GM18519 (cell line): ENCODE results near the gene OXCT2.

ENCODE experiments used
- ATAC-seq: cut with Tn5 transposase; IDR thresholded peaks from one replicate; pipeline ENCODE4 v1.9.1; 2021; ENCODE audit warnings: mild to moderate bottlenecking, moderate library complexity; ENCODE audit not compliant: unreplicated experiment, low FRiP score

Gene OXCT2

DNA sequence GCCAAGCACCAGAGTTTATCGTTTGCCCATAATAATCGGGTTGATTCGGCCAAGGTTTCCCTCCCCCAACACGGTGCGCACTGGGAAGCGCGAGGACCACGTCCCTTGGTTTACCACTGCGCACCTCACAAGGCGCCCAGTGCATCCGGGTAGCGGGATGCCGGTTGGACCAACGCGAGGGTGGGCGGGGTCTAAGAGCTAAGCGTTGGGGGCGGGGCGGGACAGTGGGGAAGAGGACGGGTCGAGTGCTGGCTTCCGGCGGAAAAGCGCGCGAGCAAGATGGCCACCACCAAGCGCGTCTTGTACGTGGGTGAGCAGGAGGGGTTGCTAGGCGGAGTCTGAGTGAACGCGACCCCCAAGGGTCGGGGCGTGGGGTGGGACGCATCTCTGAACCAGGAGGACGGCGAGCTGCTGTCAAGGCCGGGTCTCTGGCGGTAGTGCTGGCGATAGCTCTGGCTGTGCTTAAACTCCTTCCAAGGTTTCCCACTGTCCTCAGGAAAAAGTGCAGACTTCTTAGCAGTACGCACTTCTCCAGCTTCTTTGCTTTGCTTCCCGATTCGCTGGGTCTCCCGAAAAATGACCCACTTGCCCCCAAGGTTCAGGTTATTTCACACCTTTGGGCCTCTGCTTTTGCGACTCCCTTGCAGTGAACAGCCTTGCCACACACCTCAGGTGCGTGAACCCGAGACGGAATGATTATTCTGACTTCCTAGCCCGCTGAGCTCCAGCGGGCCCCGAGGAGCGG, 32.4 kb downstream of the OXCT2 start, which contains the start of gene PPIE:
Gene PPIE (plus strand): TSS at position 261 of the 745 bp plus-strand sequence. CDS start 19 bp downstream, at position 280.
- ATAC-seq: no peak

DNA sequence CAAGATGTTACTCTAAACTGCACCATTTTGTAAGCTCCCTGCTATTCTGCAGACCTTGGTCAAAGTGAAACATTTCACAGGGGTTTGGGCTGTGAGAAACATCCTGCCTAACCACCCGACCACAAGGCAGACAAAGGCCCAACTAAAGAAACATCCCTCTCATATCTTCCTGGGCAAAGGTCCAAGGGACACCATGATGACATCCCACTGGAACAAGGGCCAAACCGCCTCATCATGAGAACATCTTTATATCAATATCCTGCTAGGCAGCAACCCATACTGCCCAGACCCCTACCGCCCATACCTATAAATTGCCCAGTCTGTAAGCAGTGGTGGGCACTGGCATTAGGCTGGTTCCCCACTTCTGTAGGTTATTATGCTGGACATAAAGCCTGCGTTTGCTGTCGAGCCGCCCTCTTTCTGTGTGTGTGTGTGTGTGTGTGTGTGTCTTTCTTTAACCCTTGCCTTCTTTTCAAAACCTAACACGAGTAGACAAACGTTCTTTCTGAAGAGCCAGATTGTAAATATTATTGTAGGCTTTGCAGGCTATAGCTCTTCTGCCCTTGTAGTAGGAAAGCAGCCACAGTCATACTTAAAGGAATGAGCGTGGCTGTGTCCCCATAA, 33.5 kb downstream of the OXCT2 start:
- no peak for ATAC-seq

- no peak for ATAC-seq
Observed at GRCh38 chr1:39735731-39736130, 35.4 kb downstream of the OXCT2 start.

- ATAC-seq: no peak
Observed at GRCh38 chr1:39733161-39733560, 38.0 kb downstream of the OXCT2 start.

DNA sequence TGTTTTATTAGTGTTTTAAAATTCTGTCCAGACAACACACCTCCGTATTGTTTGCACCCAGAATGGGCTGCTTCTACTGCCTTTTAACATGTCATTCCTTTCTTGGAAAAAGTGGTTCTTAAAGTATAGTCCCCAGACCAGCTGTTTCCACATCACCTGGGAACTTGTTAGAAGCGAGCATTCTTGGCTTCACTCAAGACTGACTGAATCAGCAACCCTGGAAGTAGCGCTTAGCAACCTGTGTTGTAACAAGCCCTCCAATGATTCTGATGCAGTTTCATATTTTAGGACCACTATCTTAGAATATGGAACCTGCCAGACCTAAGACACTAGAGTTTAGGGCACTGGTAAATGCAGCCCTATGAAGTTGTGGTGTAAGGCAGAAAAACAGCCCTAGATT, 38.4 kb downstream of the OXCT2 start:
- ATAC-seq: no peak

- ATAC-seq: no peak
Observed at GRCh38 chr1:39729842-39730241, 41.3 kb downstream of the OXCT2 start.

- no peak for ATAC-seq
Observed at GRCh38 chr1:39729030-39729429, 42.1 kb downstream of the OXCT2 start.

- no peak for ATAC-seq
Observed at GRCh38 chr1:39727932-39728317, 43.2 kb downstream of the OXCT2 start.

DNA sequence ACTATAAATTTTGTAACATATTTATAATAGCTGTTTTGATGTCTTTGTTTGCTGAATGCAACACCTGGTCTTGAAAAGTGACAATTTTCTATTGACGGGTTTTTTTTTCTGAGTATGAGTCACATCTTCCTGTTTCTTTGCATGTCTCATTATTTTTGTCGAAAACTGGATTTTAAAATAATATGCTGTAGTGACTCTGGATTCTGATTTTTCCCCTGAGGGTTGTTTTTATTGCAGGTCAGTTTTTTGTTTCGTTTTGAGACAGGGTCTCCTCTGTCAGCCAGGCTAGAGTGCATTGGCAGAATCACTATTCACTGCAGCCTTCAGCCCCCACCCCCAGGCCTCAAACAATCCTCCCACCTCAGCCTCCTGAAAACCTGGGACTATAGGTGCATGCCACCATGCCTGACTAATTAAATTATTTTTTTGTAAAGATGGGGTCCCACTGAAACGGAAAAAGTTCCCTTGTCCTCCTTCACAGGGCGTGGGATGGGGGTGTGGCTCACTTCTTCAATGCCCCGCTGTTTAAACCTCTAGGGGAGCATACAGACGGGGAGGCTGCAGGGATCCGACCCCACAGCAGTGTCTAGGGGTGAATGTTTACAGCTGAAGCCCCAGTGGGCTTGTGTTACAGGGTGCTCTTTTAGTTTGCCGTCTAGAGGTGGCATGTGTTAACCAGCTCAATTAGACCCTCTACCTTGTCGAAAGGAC, 43.8 kb downstream of the OXCT2 start:
- ATAC-seq: no peak

DNA sequence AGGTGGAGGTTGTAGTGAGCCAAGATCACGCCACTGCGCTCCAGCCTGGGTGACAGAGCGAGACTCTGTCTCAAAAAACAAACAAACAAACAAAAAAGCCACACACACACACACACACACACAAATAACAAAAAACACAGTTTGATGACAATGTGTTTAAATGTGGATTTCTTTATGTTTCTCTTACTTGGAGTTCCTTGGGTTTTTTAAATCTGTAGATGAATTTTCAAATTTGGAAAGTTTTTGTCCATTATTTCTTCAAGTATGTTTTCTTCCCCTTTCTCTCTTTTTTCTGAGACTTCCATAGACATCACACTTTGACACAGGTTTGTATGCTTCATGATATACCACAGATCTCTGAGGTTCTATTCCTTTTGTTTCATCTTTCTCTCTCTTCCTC, 44.5 kb downstream of the OXCT2 start:
- ATAC-seq: no peak

GRCh38 chr1:39722495-39722894, 48.7 kb downstream of the OXCT2 start:
- ATAC-seq: no peak

DNA sequence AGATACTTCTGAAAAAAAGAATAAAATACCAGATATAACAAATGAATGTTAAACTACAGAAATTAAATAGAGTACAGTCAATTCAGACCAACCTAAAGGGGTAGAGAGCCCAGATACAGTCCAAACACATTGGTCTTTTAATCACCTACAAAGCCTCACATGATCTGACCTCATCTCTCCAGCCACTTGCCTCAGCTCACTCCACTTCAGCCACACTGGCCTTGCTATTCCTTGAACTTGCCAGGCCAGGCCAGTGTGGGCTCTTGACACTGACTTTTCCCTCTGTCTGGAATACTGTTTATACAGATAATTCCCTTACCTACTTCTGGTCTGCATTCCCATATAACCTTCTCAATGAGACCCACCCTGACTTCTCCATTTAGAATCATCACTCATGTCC, 49.5 kb downstream of the OXCT2 start:
- no peak for ATAC-seq

GRCh38 chr1:39720094-39720999, 50.8 kb downstream of the OXCT2 start:
- no peak for ATAC-seq
